HUES64 (cell line): ENCODE results near the gene SP4.

Experiments
- H3K27ac ChIP-seq: 2 replicates; pipeline ENCODE4 v1.7.0; 2013; ENCODE audit warnings: low read depth, low read length, inconsistent platforms
- H3K27me3 ChIP-seq: 2 replicates; pipeline ENCODE4 v1.6.1; 2013; ENCODE audit warnings: mild to moderate bottlenecking, low read length; ENCODE audit not compliant: insufficient read depth
- H3K36me3 ChIP-seq: 2 replicates; pipeline ENCODE4 v1.6.1; 2013; ENCODE audit warnings: mild to moderate bottlenecking, low read length; ENCODE audit not compliant: insufficient read depth
- H3K4me1 ChIP-seq: 2 replicates; pipeline ENCODE4 v1.6.1; 2013; ENCODE audit warnings: mild to moderate bottlenecking, low read length, moderate library complexity; ENCODE audit not compliant: insufficient read depth
- H3K4me3 ChIP-seq: 2 replicates; pipeline ENCODE4 v1.5.1; 2013; ENCODE audit warnings: mild to moderate bottlenecking, low read length, moderate library complexity
- H3K9ac ChIP-seq: 2 replicates; pipeline ENCODE4 v1.6.1; 2013; ENCODE audit warnings: mild to moderate bottlenecking, low read depth, low read length
- H3K9me3 ChIP-seq: 2 replicates; pipeline ENCODE4 v1.6.1; 2013; ENCODE audit warnings: low read depth, low read length; ENCODE audit not compliant: insufficient read depth
- WGBS: fragments of 150-250, 120-280 bp; methylation state at CpG from one replicate; pipeline ENCODE4 v1.1.7; 2013; ENCODE audit warnings: missing lambda C conversion rate; 5-methylcytosine and 5-hydroxymethylcytosine counted together

The SP4 gene

DNA sequence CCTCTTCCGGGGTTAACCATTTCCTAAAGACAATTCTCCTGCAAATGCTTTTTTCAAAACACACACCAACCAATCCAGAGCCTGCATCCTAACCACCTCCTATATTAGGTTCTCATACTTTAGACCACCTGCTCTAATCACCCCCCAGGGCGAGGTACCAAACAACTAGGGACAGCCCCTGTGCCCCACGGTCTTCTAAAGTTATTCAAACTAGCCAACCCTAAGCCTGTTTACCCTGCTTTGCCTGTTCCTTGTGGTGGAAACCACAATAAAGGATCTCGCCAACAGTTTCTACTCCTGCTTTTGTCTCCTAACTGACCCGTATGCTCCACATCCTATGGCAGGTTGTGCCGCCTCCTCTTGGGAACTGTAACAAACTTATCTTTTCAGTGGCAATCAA lies 21.1 kb downstream of the SP4 start:
- Histone ChIP-seq H3K27ac (no peak overlapping the region), H3K36me3 (peaks cover 55% of the 10 kb centered on the region), H3K9ac (no peak overlapping the region), H3K4me1 (no peaks in the 10 kb centered on the region), H3K27me3 (no peaks in the 10 kb centered on the region), H3K4me3 (no peak overlapping the region), H3K9me3 (peaks cover 40% of the 10 kb centered on the region)
- 89% methylated on average over 6 of the region's 6 CpGs for WGBS

DNA sequence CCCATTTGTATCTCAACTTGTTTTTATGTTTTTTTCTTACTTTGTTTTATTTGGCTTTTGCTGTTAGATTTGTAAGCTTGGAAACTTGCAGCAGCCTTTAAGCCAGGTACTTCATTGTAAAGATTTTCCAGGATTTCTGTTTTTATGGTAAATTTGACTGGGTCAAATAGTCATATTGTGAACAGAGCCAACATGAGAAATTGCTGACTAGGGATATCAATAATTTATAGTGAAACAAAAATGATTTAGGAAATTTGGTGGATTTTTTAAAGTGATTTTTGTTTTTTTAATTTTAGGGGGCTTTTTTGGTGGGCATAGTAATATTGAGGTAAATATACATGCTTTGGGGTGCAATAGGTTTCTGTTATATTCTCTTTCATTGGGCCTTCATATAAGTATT lies 22.2 kb downstream of the SP4 start:
- no peaks in the 10 kb centered on the region for H3K4me1 ChIP-seq
- peaks cover 51% of the 10 kb centered on the region for H3K9me3 ChIP-seq
- H3K9ac ChIP-seq: no peak overlapping the region
- H3K27ac ChIP-seq: no peak overlapping the region
- peaks cover 60% of the 10 kb centered on the region for H3K36me3 ChIP-seq
- no peaks in the 10 kb centered on the region for H3K27me3 ChIP-seq
- H3K4me3 ChIP-seq: no peak overlapping the region

DNA sequence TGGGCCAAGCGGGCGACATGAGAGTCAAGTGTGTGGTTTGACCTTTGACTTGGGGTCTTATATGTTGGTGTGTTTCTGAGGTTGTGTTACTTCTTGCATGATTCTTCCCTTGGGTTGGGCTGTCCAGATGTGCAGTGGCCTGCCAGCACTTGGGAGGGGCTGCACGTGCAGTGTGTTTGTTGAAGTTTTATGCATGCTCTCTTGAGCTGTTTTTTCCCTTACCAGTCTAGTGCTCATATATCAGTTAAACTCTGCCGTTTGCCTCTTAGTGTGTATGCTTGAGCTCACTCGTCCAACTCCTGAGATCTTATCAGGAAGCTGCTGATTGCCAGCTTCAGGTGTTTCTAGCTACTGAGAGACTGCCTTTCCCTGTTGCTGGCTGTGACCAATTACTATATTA lies 23.1 kb downstream of the SP4 start:
- Histone ChIP-seq H3K9ac (no peak overlapping the region), H3K9me3 (peaks cover 59% of the 10 kb centered on the region), H3K4me3 (no peak overlapping the region), H3K4me1 (no peaks in the 10 kb centered on the region), H3K36me3 (peaks cover 64% of the 10 kb centered on the region), H3K27ac (no peak overlapping the region), H3K27me3 (no peaks in the 10 kb centered on the region)
- 93% methylated on average over 5 of the region's 5 CpGs for WGBS

DNA sequence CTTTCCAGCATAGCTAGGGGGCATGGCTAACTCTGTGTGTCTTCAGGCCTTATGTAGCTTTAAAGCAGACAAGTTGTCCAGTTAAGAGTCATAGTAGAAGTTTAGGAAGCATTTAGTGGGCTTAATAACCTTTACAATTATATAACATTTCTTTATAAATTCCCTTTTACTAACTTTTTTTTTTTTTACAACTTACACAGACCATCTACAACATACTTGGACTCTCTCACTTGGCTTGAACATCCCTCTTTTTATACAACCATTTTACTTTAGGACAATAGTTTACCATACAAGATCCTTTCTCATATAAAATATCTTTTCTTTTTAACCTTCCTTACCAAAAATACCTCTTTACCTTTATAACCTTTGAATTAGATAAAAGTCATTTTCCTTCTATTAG lies 26.3 kb downstream of the SP4 start:
- Histone ChIP-seq H3K4me1 (no peaks in the 10 kb centered on the region), H3K27me3 (no peaks in the 10 kb centered on the region), H3K36me3 (peaks cover 73% of the 10 kb centered on the region), H3K4me3 (no peak overlapping the region), H3K27ac (no peak overlapping the region), H3K9ac (no peak overlapping the region), H3K9me3 (peaks cover 59% of the 10 kb centered on the region)

DNA sequence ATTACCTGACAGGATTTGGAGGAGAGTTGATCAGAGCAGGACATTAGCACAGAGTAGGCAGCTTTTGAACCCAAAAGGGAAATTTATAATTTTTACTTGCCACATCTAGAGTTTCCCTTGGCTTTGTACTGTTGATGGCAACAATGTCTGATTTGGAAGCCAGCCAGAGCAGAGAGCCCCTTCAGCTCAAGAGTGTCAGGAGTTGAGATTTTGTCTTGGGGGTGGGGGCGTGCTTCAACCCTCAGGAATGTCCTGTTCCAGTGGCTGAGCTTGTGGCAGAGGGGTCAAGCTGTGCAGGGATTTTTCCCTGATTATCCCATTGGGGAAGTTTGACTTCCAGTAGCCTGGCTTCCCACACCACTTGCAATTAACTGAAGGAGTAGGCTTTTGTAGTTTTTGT lies 27.0 kb downstream of the SP4 start:
- Histone ChIP-seq H3K27me3 (no peaks in the 10 kb centered on the region), H3K27ac (no peak overlapping the region), H3K4me3 (no peak overlapping the region), H3K36me3 (peaks cover 77% of the 10 kb centered on the region), H3K9ac (no peak overlapping the region), H3K4me1 (no peaks in the 10 kb centered on the region), H3K9me3 (peaks cover 62% of the 10 kb centered on the region)
- 86% methylated on average over 1 of the region's 1 CpG for WGBS

DNA sequence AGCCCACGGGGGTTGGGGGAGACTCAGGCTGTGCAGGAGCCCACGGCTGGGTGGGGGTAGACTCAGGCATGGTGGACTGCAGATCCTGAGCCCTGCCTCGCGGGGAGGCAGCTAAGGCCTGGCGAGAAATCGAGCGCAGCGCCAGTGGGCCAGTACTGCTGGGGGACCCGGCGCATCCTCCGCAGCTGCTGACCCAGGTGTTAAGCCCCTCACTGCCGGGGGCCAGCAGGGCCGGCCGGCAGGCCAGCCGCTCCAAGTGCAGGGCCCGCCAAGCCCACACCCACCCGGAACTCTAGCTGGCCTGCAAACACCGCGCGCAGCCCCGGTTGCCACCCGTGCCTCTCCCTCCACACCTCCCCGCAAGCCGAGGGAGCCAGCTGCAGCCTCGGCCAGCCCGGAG lies 33.4 kb downstream of the SP4 start:
- Histone ChIP-seq H3K36me3 (peaks cover 25% of the 10 kb centered on the region), H3K9me3 (peaks cover 3% of the 10 kb centered on the region; the same call in 1 of the 2 replicates), H3K9ac (no peak overlapping the region), H3K27me3 (no peaks in the 10 kb centered on the region), H3K27ac (no peak overlapping the region), H3K4me3 (no peak overlapping the region), H3K4me1 (no peaks in the 10 kb centered on the region)
- 97% methylated on average over 26 of the region's 26 CpGs for WGBS

DNA sequence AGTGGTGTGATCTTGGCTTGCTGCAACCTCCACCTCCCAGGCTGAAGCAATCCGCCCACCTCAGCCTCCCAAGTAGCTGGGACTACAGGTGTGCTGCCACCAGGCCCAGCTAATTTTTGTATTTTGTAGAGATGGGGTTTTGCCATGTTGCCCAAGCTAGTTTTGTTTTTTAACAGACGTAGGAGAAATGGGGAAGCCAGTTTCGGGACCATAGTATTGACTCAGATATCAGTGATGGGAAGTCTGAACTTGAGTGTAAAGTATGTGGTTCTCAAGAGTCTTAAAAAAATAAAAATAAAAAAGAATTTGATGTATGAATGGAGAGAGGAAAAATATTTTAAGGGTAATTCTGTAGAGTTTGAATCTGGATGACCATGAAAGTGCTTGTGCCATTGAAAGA lies 34.2 kb downstream of the SP4 start:
- peaks cover 19% of the 10 kb centered on the region for H3K36me3 ChIP-seq
- H3K4me1 ChIP-seq: no peaks in the 10 kb centered on the region
- 94% methylated on average over 3 of the region's 3 CpGs for WGBS
- H3K4me3 ChIP-seq: no peak overlapping the region
- H3K27ac ChIP-seq: no peak overlapping the region
- no peaks in the 10 kb centered on the region for H3K27me3 ChIP-seq
- H3K9me3 ChIP-seq: 0 out of 2 replicates have a peak, but pooled peaks cover 3% of the 10 kb centered on the region
- no peak overlapping the region for H3K9ac ChIP-seq

DNA sequence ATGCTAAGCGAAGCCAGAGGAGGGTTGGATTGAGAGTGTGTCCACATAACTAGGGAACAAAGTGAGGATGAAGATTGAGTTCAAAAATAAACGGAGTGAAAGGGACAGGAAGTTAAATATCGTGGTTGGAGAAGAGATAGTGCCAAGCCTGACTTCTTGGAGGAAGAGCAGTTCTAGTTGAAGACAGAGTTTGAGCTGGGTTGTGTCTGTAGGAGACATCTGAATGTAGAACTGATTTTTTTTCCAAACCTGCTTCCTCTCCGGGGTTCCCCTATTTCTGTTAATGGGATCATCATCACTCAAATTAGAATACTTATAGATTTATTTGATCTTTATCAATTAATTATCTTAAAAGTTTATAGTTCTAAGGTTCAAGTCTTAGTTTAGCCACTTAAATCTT lies 35.6 kb downstream of the SP4 start:
- Histone ChIP-seq H3K9me3 (0 out of 2 replicates have a peak, but pooled peaks cover 3% of the 10 kb centered on the region), H3K27me3 (no peaks in the 10 kb centered on the region), H3K27ac (no peak overlapping the region), H3K36me3 (peaks cover 13% of the 10 kb centered on the region), H3K9ac (no peak overlapping the region), H3K4me3 (no peak overlapping the region), H3K4me1 (no peaks in the 10 kb centered on the region)
- 91% methylated on average over 3 of the region's 4 CpGs for WGBS

DNA sequence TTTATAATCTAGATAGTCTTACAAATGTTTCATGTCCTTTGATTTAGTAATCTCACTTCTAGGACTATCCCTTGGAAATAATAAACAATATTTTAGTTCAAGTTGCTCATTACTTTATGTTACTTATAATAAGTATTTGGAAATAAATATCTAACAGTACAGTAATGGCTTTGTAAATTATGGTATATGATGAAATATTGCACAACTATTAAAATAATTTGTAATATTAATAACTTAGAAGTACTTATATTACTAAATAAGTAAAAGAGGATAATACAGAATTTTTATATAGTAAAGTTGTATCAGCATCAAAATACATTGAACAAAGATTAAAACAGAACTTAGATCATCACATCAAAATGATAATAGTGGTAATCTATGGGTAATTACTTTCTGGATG lies 41.1 kb downstream of the SP4 start:
- Histone ChIP-seq H3K27me3 (no peaks in the 10 kb centered on the region), H3K4me3 (no peak overlapping the region), H3K9me3 (no peaks in the 10 kb centered on the region), H3K9ac (no peak overlapping the region), H3K36me3 (no peaks in the 10 kb centered on the region), H3K27ac (no peak overlapping the region), H3K4me1 (no peaks in the 10 kb centered on the region)

DNA sequence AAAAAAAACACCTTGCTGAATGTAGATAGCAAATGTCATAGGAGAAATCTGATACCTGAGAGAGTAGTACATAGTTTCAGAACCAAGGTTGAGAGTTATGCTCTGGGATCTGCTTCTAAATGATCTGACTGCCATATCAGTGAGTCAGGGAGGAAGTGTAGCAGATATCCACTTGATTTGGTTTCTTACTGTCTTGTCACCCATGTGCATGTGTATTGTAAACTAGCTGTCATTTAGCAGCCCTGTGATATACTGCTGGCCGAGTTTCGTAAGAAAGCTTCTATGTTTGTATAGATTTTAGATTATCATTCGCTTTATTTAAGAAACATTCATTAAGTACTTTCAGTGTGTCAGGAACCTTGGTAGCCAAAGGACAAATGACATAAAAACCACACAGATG lies 42.0 kb downstream of the SP4 start:
- H3K4me3 ChIP-seq: no peak overlapping the region
- H3K9me3 ChIP-seq: no peaks in the 10 kb centered on the region
- H3K27ac ChIP-seq: no peak overlapping the region
- H3K27me3 ChIP-seq: no peaks in the 10 kb centered on the region
- H3K9ac ChIP-seq: no peak overlapping the region
- WGBS: 100% methylated on average over 1 of the region's 3 CpGs
- H3K4me1 ChIP-seq: no peaks in the 10 kb centered on the region
- no peaks in the 10 kb centered on the region for H3K36me3 ChIP-seq

DNA sequence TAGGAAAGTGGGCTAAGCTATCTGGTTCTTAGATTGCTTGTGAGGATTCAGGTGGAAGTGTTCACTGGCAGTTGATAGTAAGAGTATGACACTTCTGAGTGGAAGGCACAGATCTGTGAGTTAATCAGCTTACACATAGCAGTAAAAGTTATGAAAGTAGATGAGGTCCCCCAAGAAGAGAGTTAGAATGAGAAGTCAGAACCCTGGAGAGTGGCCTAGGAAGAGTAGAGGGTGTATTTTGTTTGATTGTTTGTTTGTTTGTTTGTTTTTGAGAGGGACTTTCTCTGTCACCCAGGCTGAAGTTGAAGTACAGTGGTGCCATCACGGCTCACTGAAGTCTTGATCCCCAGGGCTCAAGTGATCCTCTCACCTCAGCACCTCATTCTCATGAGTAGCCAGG lies 44.1 kb downstream of the SP4 start:
- H3K4me3 ChIP-seq: no peak overlapping the region
- H3K27me3 ChIP-seq: no peaks in the 10 kb centered on the region
- no peak overlapping the region for H3K9ac ChIP-seq
- no peaks in the 10 kb centered on the region for H3K36me3 ChIP-seq
- no peak overlapping the region for H3K27ac ChIP-seq
- H3K9me3 ChIP-seq: no peaks in the 10 kb centered on the region
- 90% methylated on average over 1 of the region's 1 CpG for WGBS
- no peaks in the 10 kb centered on the region for H3K4me1 ChIP-seq

DNA sequence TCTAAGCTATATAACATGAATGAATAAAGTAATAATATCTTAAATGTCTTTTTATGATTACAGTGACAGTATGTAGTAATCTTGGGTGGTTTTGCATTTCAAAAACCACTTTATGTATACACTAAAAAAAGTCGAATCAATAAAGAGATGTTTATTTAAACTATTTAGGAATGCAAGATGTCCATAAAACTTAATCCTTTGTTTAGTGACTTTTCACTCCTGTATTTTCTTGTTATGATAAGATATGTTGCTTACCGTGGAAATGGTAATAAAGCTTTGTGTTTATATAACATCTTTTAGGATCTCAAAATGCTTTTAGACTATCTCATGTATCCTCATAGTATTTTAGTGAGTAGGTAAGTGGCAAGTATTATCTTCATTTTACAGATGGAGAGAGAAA lies 48.5 kb downstream of the SP4 start:
- H3K9me3 ChIP-seq: no peaks in the 10 kb centered on the region
- no peak overlapping the region for H3K27ac ChIP-seq
- WGBS: no CpG with 5 or more reads among the region's 2 CpGs

More for the DNA sequence above, 48.5 kb downstream of the SP4 start:
- no peaks in the 10 kb centered on the region for H3K27me3 ChIP-seq
- H3K36me3 ChIP-seq: peaks cover 9% of the 10 kb centered on the region
- peaks cover 23% of the 10 kb centered on the region for H3K4me1 ChIP-seq
- H3K4me3 ChIP-seq: no peak overlapping the region
- no peak overlapping the region for H3K9ac ChIP-seq
